GM12878 (cell line): Measurements from ENCODE around the gene ERC2. TPM values are rescaled to one million over a fixed set of nuclear protein-coding genes. Genes with fewer than 3 reads are reported as not detected.

Experiments
- ATAC-seq: fragments of 200-7000 bp; cut with Tn5 transposase; 3 replicates; pipeline ENCODE4 v1.9.1; 2020; ENCODE audit warnings: mild to moderate bottlenecking, moderate library complexity
- BruUV-seq: library from RNA; stranded (reverse); fragments of 400-500 nt; replicated peaks from 2 replicates; lab custom pipeline; 2021; lab: Mats Ljungman, UMichigan
- CTCF ChIA-PET: fragments of 300-600 bp; sonication (Branson Sonifier 250); formaldehyde crosslinking; extraction: SDS; loops from one replicate; lab custom pipeline; 2021; ENCODE audit warnings: inconsistent platforms; lab: Yijun Ruan, JAX
- POLR2A ChIA-PET: fragments of 350-600 bp; formaldehyde crosslinking; extraction: SDS; loops from one replicate; lab custom pipeline; 2021; ENCODE audit warnings: inconsistent platforms; lab: Charles Lee
- RAD21 ChIA-PET: fragments of 300-600 bp; sonication (Branson Sonifier 250); formaldehyde crosslinking; loops from one replicate; lab custom pipeline; 2023; ENCODE audit warnings: antibody characterized with exemption; ENCODE audit not compliant: unreplicated experiment; lab: Charles Lee
- SMC1A ChIA-PET: fragments of 300-600 bp; sonication (Branson Sonifier 250); formaldehyde crosslinking; loops from one replicate; lab custom pipeline; 2023; ENCODE audit not compliant: unreplicated experiment, uncharacterized antibody; lab: Charles Lee
- DNase-seq: peaks from one replicate; pipeline ENCODE4 v3.0.0-alpha.2; 2011; ENCODE audit warnings: low read depth, low spot score
- FAIRE-seq: peaks from 3 replicates; lab custom pipeline; 2011; peaks lifted over from hg19 to GRCh38; lab: Jason Lieb, UNC
- H2AFZ ChIP-seq: 2 replicates; pipeline ENCODE4 v1.6.0; 2011; ENCODE audit warnings: low read depth, low read length, control low read depth; ENCODE audit not compliant: control insufficient read depth
- H3K27ac ChIP-seq: 2 replicates; pipeline ENCODE4 v1.5.1; 2011; ENCODE audit warnings: control low read depth; ENCODE audit not compliant: control insufficient read depth, insufficient read depth
- H3K27me3 ChIP-seq, 2 experiments: replicated peaks in 1 of 2; 2 replicates each; pipeline versions ENCODE4 v1.6.0 to v1.6.1; 2011; ENCODE audit warnings: low read length in 1 of 2; ENCODE audit not compliant: control insufficient read depth in 2 of 2, insufficient read depth in 2 of 2
- H3K36me3 ChIP-seq, 2 experiments: 2 replicates each; pipeline ENCODE4 v1.5.1; 2011; ENCODE audit warnings: low read length in 1 of 2; ENCODE audit not compliant: control insufficient read depth in 2 of 2, insufficient read depth in 2 of 2
- H3K4me1 ChIP-seq: 2 replicates; pipeline ENCODE4 v1.6.1; 2011; ENCODE audit warnings: mild to moderate bottlenecking, low read length, moderate library complexity, mixed read lengths; ENCODE audit not compliant: control insufficient read depth, insufficient read depth
- H3K4me2 ChIP-seq: 2 replicates; pipeline ENCODE4 v1.6.0; 2011; ENCODE audit warnings: control low read depth; ENCODE audit not compliant: control insufficient read depth, insufficient read depth
- H3K4me3 ChIP-seq: fragments of 200-600 bp; sonication (generic); 2 replicates; pipeline ENCODE4 v1.5.1; 2016
- H3K79me2 ChIP-seq: 2 replicates; pipeline ENCODE4 v1.6.0; 2011; ENCODE audit warnings: low read length; ENCODE audit not compliant: control insufficient read depth, insufficient read depth
- H3K9ac ChIP-seq: 2 replicates; pipeline ENCODE4 v1.8.0; 2011; ENCODE audit warnings: low read length, control low read depth, mixed read lengths; ENCODE audit not compliant: control insufficient read depth, insufficient read depth
- H3K9me3 ChIP-seq: replicated peaks from 3 replicates; pipeline ENCODE4 v1.5.1; 2011; ENCODE audit warnings: mild to moderate bottlenecking, low read length; ENCODE audit not compliant: control insufficient read depth, insufficient read depth
- H4K20me1 ChIP-seq: 2 replicates; pipeline ENCODE4 v1.6.0; 2011; ENCODE audit not compliant: control insufficient read depth, insufficient read depth
- NFYB ChIP-seq: IDR thresholded peaks from 2 replicates; pipeline ENCODE4 v1.6.1; 2011; ENCODE audit warnings: low read depth, mild to moderate bottlenecking, low read length, improper control_type of control experiment, moderate library complexity; ENCODE audit not compliant: insufficient read depth
- RAD51 ChIP-seq: fragments of 450-650 bp; IDR thresholded peaks from 2 replicates; pipeline ENCODE4 v1.6.1; 2016; ENCODE audit warnings: moderate library complexity, mild to moderate bottlenecking, inconsistent platforms
- RBBP5 ChIP-seq: fragments of 200-600 bp; sonication (generic); conservative IDR thresholded peaks from 2 replicates; pipeline ENCODE4 v1.6.1; 2016
- SMC3 ChIP-seq: IDR thresholded peaks from 2 replicates; pipeline ENCODE4 v1.6.1; 2011; ENCODE audit warnings: low read length, improper control_type of control experiment, borderline replicate concordance
- SREBF2 ChIP-seq: IDR thresholded peaks from 2 replicates; pipeline ENCODE4 v1.6.1; 2012; ENCODE audit warnings: mild to moderate bottlenecking, low read length
- TBL1XR1 ChIP-seq: IDR thresholded peaks from 2 replicates; pipeline ENCODE4 v1.6.1; 2012; ENCODE audit warnings: low read depth, low read length, improper control_type of control experiment
- ZBED1 ChIP-seq: IDR thresholded peaks from 2 replicates; pipeline ENCODE4 v1.6.1; 2016; ENCODE audit warnings: borderline replicate concordance
- WGBS: methylation state at CpG from one replicate; pipeline ENCODE4 v1.1.6; 2016; ENCODE audit warnings: low lambda C conversion rate; ENCODE audit not compliant: insufficient replicate concordance, insufficient coverage; ENCODE audit errors: missing lambda C conversion rate; 5-methylcytosine and 5-hydroxymethylcytosine counted together
- in situ Hi-C: fragments of 300-500 bp; cut with MboI; formaldehyde crosslinking; loops from 9 replicates; pipeline ENCODE4 v1.14.3; 2018; ENCODE audit warnings: mixed read lengths
- intact Hi-C: fragments of 100-400 bp; cut with micrococcal nuclease; formaldehyde crosslinking; loops from one replicate; pipeline ENCODE4 v1.14.2; 2022; ENCODE audit not compliant: unreplicated experiment
- polyA plus RNA-seq, 11 experiments: library from polyadenylated mRNA; depleted of rRNA in 4 of 11; unstranded in 6 of 11; stranded (reverse) in 5 of 11; fragments of >200 nt; fragmentation: Nextera tagmentation in 4 of 11; fragmentation: Illumina TruSeq in 1 of 11; extraction: Ambion mirVana in 4 of 11; extraction: Trizol in 1 of 11; gene quantifications; 1 replicate in 1 of 11; 2 replicates in 10 of 11; pipeline versions ENCODE4 v1.2.1 to v1.2.3, GENCODE V29; 2011 to 2016; ENCODE audit warnings: inconsistent platforms in 2 of 11, missing spikeins in 2 of 11, low read depth in 1 of 11
- total RNA-seq, 4 experiments: library from RNA; depleted of rRNA in 3 of 4; stranded (reverse); fragments of >200 nt in 3 of 4; fragmentation: Illumina TruSeq in 1 of 4; extraction: Trizol in 1 of 4; gene quantifications; 2 replicates each; pipeline versions ENCODE4 v1.2.1 to v1.2.3, GENCODE V29; 2013 to 2021
- TF ChIP-seq, protein P1 (sequence below): fragments of 450-650 bp; IDR thresholded peaks from 2 replicates; pipeline ENCODE4 v1.6.1; 2017; ENCODE audit warnings: mild to moderate bottlenecking

ERC2 gene
- total and polyA plus RNA-seq, 10 of the 15 experiments (the other 5 are each of a cell fraction or from before 2014, with no cell fraction given): 0.06 to 1.4 (median 0.12) TPM; not detected in 3

DNA sequence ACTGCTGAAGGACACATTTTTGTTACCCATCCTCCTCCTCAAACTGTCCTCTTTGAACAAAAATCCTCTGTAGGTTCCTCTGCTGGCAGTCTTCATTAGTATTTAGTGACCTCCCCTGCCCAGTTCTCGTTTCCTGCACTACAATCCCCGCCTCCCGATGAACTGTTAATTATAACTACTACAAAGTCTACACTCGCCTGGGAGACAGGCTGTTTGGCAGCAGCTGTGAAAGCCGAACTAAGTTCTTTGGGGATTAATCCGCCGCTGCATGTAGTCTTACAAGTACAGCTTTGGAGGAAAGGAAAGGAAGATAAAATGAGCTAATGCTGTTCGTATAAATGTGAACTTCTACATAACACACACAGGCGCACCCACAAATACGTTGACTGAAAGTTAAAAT is 821.2 kb downstream of the ERC2 start:
- Histone ChIP-seq H2AFZ (no peak overlapping the region), H3K36me3 (no peaks in the 10 kb centered on the region), H3K27me3 (no peaks in the 10 kb centered on the region; a peak in 1 of 4 replicates), H4K20me1 (no peaks in the 10 kb centered on the region), H3K4me3 (no peak overlapping the region), H3K79me2 (no peaks in the 10 kb centered on the region), H3K27ac (no peak overlapping the region), H3K4me1 (peaks cover 3% of the 10 kb centered on the region; the same call in 1 of the 2 replicates), H3K9me3 (no peaks in the 10 kb centered on the region), H3K9ac (no peak overlapping the region), H3K4me2 (no peak overlapping the region)
- in situ Hi-C loops: no loop called here
- ChIA-PET POLR2A (interaction anchor here (0.8 kb wide), 1 partner anchor 10 kb away, joined by 3 read pairs; no protein-coding TSS in a partner anchor), CTCF (interaction anchor here (0.6 to 1.8 kb wide), 3 partner anchors 13 to 39 kb away, joined by 3 to 4 read pairs (median 3); no protein-coding TSS in a partner anchor), RAD21 (no interaction called here), SMC1A (interaction anchor here (0.8 to 1.6 kb wide), 5 partner anchors 13 to 30 kb away, joined by 3 to 5 read pairs (median 3); no protein-coding TSS in a partner anchor)
- DNase-seq (no peak), FAIRE-seq (no peak), ATAC-seq (no peak)
- 62% methylated on average over 10 of the region's 10 CpGs for WGBS
- no TSS peak for BruUV-seq
- no peak for TF ChIP-seq NFYB
- TF ChIP-seq, protein P1, sequence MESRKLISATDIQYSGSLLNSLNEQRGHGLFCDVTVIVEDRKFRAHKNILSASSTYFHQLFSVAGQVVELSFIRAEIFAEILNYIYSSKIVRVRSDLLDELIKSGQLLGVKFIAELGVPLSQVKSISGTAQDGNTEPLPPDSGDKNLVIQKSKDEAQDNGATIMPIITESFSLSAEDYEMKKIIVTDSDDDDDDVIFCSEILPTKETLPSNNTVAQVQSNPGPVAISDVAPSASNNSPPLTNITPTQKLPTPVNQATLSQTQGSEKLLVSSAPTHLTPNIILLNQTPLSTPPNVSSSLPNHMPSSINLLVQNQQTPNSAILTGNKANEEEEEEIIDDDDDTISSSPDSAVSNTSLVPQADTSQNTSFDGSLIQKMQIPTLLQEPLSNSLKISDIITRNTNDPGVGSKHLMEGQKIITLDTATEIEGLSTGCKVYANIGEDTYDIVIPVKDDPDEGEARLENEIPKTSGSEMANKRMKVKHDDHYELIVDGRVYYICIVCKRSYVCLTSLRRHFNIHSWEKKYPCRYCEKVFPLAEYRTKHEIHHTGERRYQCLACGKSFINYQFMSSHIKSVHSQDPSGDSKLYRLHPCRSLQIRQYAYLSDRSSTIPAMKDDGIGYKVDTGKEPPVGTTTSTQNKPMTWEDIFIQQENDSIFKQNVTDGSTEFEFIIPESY: no peak
- TF ChIP-seq SMC3: no peak
- TF ChIP-seq TBL1XR1: no peak
- no peak for TF ChIP-seq RBBP5
- no peak for TF ChIP-seq ZBED1
- TF ChIP-seq RAD51: no peak
- TF ChIP-seq SREBF2: no peak
- intact Hi-C loops: no loop called here
